Neural cell (in vitro differentiated cells): ENCODE measurements around the gene TAGLN2. TPM values are rescaled to one million over a fixed set of nuclear protein-coding genes. Genes with fewer than 3 reads are reported as not detected.

Experiments
- H2AFZ ChIP-seq: fragments of 200-600, 300-800 bp; sonication (generic), shearing (Covaris generic); 2 replicates; pipeline ENCODE4 v1.6.0; 2014; ENCODE audit warnings: low read depth, mild to moderate bottlenecking, antibody characterized with exemption, low read length, moderate library complexity
- H3F3A ChIP-seq: fragments of 200-600 bp; shearing (Covaris generic); 2 replicates; pipeline ENCODE4 v1.6.1; 2016; ENCODE audit warnings: mild to moderate bottlenecking, moderate library complexity, mixed read lengths, antibody characterized with exemption, low read length; ENCODE audit not compliant: insufficient read depth, poor library complexity, severe bottlenecking
- H3K27ac ChIP-seq: fragments of 200-600, 300-800 bp; sonication (generic), shearing (Covaris generic); 2 replicates; pipeline ENCODE4 v1.5.1; 2014; ENCODE audit warnings: mild to moderate bottlenecking, low read length, moderate library complexity
- H3K27me3 ChIP-seq: fragments of 300-800, 200-600 bp; sonication (generic), shearing (Covaris generic); 2 replicates; pipeline ENCODE4 v1.6.0; 2014; ENCODE audit warnings: mild to moderate bottlenecking, low read depth, low read length, moderate library complexity; ENCODE audit not compliant: insufficient read depth
- H3K36me3 ChIP-seq: fragments of 300-800, 200-600 bp; sonication (generic), shearing (Covaris generic); 2 replicates; pipeline ENCODE4 v1.5.1; 2014; ENCODE audit warnings: mild to moderate bottlenecking, antibody characterized with exemption, low read length, moderate library complexity; ENCODE audit not compliant: insufficient read depth
- H3K4me2 ChIP-seq: fragments of 300-800, 200-600 bp; sonication (generic), shearing (Covaris generic); 2 replicates; pipeline ENCODE4 v1.6.0; 2014; ENCODE audit warnings: mild to moderate bottlenecking, low read length
- H3K4me3 ChIP-seq: fragments of 300-800, 200-600 bp; sonication (generic), shearing (Covaris generic); 2 replicates; pipeline ENCODE4 v1.5.1; 2014; ENCODE audit warnings: mild to moderate bottlenecking, low read length, moderate library complexity
- H3K79me2 ChIP-seq: fragments of 200-600 bp; shearing (Covaris generic); replicated peaks from 2 replicates; pipeline ENCODE4 v1.6.0; 2014; ENCODE audit warnings: mild to moderate bottlenecking, low read length, moderate library complexity; ENCODE audit not compliant: insufficient read depth
- H3K9ac ChIP-seq: fragments of 300-800, 200-600 bp; sonication (generic), shearing (Covaris generic); 2 replicates; pipeline ENCODE4 v1.6.1; 2016; ENCODE audit warnings: mild to moderate bottlenecking, low read length, mixed read lengths
- H3K9me2 ChIP-seq: fragments of 200-600 bp; shearing (Covaris generic); 2 replicates; pipeline ENCODE4 v1.6.1; 2016; ENCODE audit warnings: mild to moderate bottlenecking, low read length, mixed read lengths; ENCODE audit not compliant: insufficient read depth
- H3K9me3 ChIP-seq: fragments of 200-600, 300-800 bp; sonication (generic), shearing (Covaris generic); 2 replicates; pipeline ENCODE4 v1.6.1; 2016; ENCODE audit warnings: mild to moderate bottlenecking, mixed run types, low read length, moderate library complexity, mixed read lengths
- H4K20me1 ChIP-seq: fragments of 200-600 bp; shearing (Covaris generic); 2 replicates; pipeline ENCODE4 v1.6.1; 2016; ENCODE audit warnings: mild to moderate bottlenecking, mixed run types; ENCODE audit not compliant: insufficient read depth
- EP300 ChIP-seq: fragments of 450-650 bp; conservative IDR thresholded peaks from 2 replicates; pipeline ENCODE4 v1.6.1; 2014; ENCODE audit warnings: antibody characterized with exemption, mild to moderate bottlenecking, moderate library complexity; ENCODE audit not compliant: poor library complexity, severe bottlenecking
- EZH2 ChIP-seq: fragments of 200-600, 300-800 bp; shearing (Covaris generic), sonication (generic); IDR thresholded peaks from 2 replicates; pipeline ENCODE4 v1.6.1; 2014; ENCODE audit warnings: antibody characterized with exemption, low read length, borderline replicate concordance, mild to moderate bottlenecking; ENCODE audit not compliant: insufficient read depth, poor library complexity, severe bottlenecking
- MXI1 ChIP-seq: fragments of 450-650 bp; conservative IDR thresholded peaks from 2 replicates; pipeline ENCODE4 v1.6.1; 2014; ENCODE audit warnings: antibody characterized with exemption, mild to moderate bottlenecking; ENCODE audit not compliant: poor library complexity, severe bottlenecking
- POLR2AphosphoS5 ChIP-seq: IDR thresholded peaks from 2 replicates; pipeline ENCODE4 v1.6.1; 2012
- RAD21 ChIP-seq: fragments of 450-650 bp; conservative IDR thresholded peaks from 2 replicates; pipeline ENCODE4 v1.6.1; 2014; ENCODE audit warnings: antibody characterized with exemption, mild to moderate bottlenecking, moderate library complexity
- SMC3 ChIP-seq: fragments of 450-650 bp; conservative IDR thresholded peaks from 2 replicates; pipeline ENCODE4 v1.6.1; 2014; ENCODE audit warnings: antibody characterized with exemption, mild to moderate bottlenecking, moderate library complexity; ENCODE audit not compliant: poor library complexity
- TAF1 ChIP-seq: IDR thresholded peaks from 2 replicates; pipeline ENCODE4 v1.6.1; 2012; ENCODE audit warnings: low read depth
- polyA plus RNA-seq: library from polyadenylated mRNA; depleted of rRNA; stranded (reverse); fragments of >200 nt; gene quantifications from 2 replicates; pipeline ENCODE4 v1.2.3, GENCODE V29; 2014
- TF ChIP-seq, protein P1 (sequence below): fragments of 450-650 bp; IDR thresholded peaks from 2 replicates; pipeline ENCODE4 v1.5.1; 2014; ENCODE audit warnings: antibody characterized with exemption, mild to moderate bottlenecking, moderate library complexity; ENCODE audit not compliant: poor library complexity, severe bottlenecking
- TF ChIP-seq, protein P2 (sequence below): IDR thresholded peaks from 2 replicates; pipeline ENCODE4 v1.6.1; 2012; ENCODE audit warnings: borderline replicate concordance

TAGLN2 gene
- polyA plus RNA-seq, 1 donor from 2014 or later = 0.52 TPM

- H3K4me2 ChIP-seq = no peak overlapping the region
- H3K9me3 ChIP-seq = no peaks in the 10 kb centered on the region
- no peaks in the 10 kb centered on the region for H3F3A ChIP-seq
- no peaks in the 10 kb centered on the region for H3K27me3 ChIP-seq
- no peaks in the 10 kb centered on the region for H3K36me3 ChIP-seq
- H3K79me2 ChIP-seq = no peaks in the 10 kb centered on the region
- no peaks in the 10 kb centered on the region for H4K20me1 ChIP-seq
- no peaks in the 10 kb centered on the region for H3K9me2 ChIP-seq
- no peak overlapping the region for H3K4me3 ChIP-seq
- no peak for TF ChIP-seq RAD21
- no peak for TF ChIP-seq TAF1
- TF ChIP-seq POLR2AphosphoS5 = no peak
- no peak for TF ChIP-seq EP300
- TF ChIP-seq EZH2 = no peak
- TF ChIP-seq, protein P1, sequence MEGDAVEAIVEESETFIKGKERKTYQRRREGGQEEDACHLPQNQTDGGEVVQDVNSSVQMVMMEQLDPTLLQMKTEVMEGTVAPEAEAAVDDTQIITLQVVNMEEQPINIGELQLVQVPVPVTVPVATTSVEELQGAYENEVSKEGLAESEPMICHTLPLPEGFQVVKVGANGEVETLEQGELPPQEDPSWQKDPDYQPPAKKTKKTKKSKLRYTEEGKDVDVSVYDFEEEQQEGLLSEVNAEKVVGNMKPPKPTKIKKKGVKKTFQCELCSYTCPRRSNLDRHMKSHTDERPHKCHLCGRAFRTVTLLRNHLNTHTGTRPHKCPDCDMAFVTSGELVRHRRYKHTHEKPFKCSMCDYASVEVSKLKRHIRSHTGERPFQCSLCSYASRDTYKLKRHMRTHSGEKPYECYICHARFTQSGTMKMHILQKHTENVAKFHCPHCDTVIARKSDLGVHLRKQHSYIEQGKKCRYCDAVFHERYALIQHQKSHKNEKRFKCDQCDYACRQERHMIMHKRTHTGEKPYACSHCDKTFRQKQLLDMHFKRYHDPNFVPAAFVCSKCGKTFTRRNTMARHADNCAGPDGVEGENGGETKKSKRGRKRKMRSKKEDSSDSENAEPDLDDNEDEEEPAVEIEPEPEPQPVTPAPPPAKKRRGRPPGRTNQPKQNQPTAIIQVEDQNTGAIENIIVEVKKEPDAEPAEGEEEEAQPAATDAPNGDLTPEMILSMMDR = no peak
- TF ChIP-seq SMC3 = no peak
- TF ChIP-seq, protein P2, sequence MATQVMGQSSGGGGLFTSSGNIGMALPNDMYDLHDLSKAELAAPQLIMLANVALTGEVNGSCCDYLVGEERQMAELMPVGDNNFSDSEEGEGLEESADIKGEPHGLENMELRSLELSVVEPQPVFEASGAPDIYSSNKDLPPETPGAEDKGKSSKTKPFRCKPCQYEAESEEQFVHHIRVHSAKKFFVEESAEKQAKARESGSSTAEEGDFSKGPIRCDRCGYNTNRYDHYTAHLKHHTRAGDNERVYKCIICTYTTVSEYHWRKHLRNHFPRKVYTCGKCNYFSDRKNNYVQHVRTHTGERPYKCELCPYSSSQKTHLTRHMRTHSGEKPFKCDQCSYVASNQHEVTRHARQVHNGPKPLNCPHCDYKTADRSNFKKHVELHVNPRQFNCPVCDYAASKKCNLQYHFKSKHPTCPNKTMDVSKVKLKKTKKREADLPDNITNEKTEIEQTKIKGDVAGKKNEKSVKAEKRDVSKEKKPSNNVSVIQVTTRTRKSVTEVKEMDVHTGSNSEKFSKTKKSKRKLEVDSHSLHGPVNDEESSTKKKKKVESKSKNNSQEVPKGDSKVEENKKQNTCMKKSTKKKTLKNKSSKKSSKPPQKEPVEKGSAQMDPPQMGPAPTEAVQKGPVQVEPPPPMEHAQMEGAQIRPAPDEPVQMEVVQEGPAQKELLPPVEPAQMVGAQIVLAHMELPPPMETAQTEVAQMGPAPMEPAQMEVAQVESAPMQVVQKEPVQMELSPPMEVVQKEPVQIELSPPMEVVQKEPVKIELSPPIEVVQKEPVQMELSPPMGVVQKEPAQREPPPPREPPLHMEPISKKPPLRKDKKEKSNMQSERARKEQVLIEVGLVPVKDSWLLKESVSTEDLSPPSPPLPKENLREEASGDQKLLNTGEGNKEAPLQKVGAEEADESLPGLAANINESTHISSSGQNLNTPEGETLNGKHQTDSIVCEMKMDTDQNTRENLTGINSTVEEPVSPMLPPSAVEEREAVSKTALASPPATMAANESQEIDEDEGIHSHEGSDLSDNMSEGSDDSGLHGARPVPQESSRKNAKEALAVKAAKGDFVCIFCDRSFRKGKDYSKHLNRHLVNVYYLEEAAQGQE = no peak
- no peak for TF ChIP-seq MXI1
- no peak overlapping the region for H3K9ac ChIP-seq
- no peak overlapping the region for H3K27ac ChIP-seq
- H2AFZ ChIP-seq = no peak overlapping the region
These were observed 5.9 kb upstream of the TAGLN2 start for GRCh38 chr1:159931101-159931794.

DNA sequence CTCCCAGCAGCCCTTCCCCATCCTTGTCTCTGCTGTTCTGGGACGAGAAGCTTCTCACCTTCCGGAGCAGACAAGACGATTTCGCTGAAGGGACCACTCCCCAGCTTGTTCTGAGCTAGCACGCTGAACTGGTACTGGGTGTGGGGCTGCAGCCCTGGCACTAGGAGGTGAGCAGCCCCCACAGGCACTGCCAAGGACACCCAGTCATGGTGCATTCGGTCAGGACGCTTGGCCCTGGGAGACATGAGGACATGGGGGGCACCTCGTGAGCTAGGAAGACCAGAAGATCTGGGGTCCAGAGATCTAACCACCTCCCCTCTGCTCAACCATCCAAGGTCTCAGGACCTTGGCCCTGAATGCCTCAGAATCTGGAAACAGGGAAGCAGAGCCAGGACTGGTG, 5.3 kb upstream of the TAGLN2 start:
- no peak for TF ChIP-seq POLR2AphosphoS5
- TF ChIP-seq RAD21 = no peak
- TF ChIP-seq SMC3 = no peak
- TF ChIP-seq, protein P1 = no peak
- no peak for TF ChIP-seq MXI1
- TF ChIP-seq, protein P2 = no peak
- no peak for TF ChIP-seq EZH2
- TF ChIP-seq TAF1 = no peak
- no peak for TF ChIP-seq EP300
- peaks cover 5% of the 10 kb centered on the region for H3K27me3 ChIP-seq

More for the DNA sequence above, 5.3 kb upstream of the TAGLN2 start:
- Histone ChIP-seq H3K4me3 (no peak overlapping the region), H3K9ac (no peak overlapping the region), H3K4me2 (no peak overlapping the region), H3K9me3 (no peaks in the 10 kb centered on the region), H3K36me3 (no peaks in the 10 kb centered on the region), H3F3A (no peaks in the 10 kb centered on the region), H4K20me1 (no peaks in the 10 kb centered on the region), H3K9me2 (no peaks in the 10 kb centered on the region), H3K27ac (no peak overlapping the region), H2AFZ (no peak overlapping the region), H3K79me2 (no peaks in the 10 kb centered on the region)
